HG02884 (cell line): Measurements from ENCODE around the gene NSD2.
"Not testable (repeated sequence)": the region's sequence is repeated elsewhere in the genome, so short reads cannot be mapped to it uniquely, and the experiment has no call there.

ENCODE experiments used
- ATAC-seq: cut with Tn5 transposase; IDR thresholded peaks from one replicate; pipeline ENCODE4 v1.9.1; 2021; ENCODE audit warnings: mild to moderate bottlenecking, moderate library complexity; ENCODE audit not compliant: unreplicated experiment

Gene NSD2

DNA sequence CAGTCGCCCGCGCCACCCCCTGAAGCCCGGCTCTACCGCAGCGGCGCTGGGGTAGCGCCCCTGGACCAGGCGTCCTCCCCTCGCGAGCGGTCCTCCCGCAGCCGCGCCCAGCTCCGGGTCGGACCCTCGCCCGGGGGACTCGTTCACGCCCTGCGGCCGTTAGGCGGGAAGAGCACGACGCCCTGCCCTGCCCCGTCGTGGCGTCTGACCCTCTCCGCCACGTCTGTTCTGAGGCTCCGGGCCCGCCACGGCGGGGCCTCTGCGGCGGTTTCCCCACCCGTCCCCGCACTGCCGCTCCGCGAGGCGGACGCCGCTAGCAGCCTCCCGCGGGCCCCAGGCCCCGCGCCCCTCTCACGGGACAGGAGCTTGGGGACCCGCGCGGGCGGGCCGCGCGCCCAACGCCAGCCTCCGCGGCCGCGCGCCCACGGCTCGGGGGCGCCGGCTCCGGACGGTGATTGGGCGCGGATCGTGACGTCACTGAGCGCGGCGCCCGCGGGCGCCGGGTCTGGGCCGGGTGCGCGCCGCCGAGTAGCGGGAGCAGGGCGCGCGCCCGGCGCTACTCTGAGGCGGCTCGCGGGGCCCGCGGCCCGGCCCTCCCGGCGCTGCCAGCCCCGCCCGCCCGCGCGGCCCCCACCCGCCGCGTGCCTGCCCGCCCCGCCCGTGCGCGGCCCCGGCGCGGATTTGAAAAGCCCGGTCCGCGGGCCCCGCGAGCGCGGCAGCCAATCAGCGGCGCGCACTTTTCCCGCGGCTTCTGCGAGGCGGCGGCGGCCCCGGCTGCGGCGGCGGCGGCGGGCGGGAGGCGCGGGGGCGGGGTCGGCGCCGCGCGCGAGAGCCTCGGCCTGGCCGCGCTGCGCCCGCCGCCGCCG, at the start of gene NSD2:
TSS of gene NSD2 (plus strand) at position 816 of the 866 bp plus-strand sequence. CDS start 29,262 bp downstream, outside the sequence.
- peak; percentile 55 for ATAC-seq

DNA sequence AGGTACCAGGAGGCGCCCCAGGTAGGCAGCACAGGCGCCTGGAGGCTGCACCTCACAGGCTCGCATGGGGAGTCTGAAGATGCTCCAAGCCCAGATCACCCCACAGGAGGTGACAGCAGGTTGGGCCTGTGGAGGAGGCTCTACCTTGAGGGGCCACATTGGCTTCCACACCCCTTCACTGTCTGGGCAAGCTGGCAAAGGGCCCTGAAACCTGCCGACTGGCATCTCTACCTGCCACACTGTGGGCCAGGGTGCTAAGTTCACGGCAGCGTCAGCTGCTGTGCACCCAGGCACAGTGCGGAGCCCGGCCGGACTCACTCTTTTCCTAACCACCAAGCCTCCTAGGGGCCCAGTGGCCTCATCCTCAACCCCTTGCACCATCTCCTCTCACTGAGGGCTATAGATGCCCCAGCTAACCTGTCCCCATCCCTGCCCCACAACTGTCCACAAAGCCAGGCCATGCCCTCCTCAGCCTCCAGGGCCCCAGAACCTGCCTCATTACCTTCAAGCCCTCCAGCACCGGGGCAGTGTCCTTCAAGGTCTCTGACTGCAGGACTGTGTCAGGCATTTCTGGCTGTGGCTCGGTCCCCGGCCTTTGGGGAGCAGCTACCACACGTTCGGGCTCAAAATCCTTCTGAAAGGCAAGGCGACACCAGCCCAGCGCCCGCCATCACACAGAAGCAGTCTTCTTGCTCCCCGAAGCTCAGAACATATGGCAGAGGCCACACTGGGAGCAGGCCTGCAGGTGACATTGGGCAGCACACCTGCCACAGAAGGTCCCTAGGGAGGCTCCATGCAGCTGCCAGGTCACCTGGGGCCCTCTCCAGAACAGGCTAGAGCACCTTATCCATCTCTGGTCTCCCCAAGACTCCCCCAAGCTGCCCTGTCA, 49.3 kb upstream of the NSD2 start:
- no peak for ATAC-seq

DNA sequence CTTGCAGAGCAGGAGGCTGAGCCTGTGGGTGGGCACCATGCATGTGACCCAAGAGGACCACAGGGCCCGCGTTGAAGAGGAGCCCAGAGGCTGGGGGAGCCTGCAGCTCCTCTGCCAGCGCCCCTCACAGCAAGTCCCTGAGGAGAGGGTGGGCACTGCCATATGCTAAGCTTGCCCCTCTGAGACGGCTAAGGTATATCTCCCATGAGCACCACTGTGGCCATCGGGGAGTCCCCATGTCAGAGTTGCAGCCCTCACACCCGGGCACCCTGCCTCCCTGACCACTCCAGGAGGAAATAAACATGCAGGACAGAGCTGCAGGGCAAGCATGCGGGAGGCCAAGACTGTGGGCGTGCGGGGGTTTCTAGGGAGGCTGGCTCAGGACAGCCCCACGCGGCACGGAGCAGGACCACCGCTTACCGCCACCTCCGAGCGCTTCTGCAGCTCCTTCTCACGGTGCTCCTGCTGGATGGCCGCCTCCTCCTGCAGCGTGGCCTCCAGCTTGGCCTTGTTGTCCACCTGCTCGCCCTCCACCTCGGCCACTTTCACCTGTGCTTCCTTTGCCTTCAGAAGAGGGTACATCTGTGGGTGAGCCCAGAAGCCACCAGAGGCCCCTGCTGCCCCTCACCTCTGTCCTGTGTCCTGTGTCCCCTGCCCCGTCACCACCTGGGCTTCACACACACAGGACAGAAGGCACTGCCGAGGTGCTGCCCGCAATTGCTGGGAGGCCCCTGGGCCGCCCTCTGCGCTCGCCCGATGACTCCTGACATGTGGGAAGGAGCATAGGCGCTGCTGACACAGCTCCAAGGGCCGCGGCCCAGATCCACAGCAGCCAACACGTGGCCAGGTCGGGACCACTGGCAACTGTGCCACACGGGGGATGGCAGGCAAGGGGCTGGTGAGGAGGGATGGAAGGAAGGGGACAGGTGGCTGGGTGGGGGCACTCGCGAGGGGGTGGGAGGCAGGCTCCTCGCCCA, 48.3 kb upstream of the NSD2 start:
- no peak for ATAC-seq

DNA sequence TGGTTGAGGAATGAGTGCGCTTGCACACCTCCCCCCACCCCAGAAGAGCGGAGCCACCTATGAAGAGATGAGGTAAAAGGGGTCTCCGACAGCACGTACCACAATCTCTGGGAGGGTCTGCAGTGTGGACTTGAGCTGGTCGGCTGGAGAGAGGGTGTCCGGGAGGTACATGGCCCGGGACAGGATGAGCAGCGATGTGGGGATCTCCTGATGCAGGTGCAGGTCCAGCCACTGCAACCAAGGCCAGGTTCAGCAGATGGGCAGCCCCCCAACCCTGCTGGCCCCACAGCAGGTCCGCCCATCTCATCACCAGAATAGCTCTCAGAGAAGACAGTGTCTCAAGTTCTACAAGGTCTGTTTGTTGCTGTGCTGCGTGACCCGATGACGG, 47.7 kb upstream of the NSD2 start:
- no peak for ATAC-seq

DNA sequence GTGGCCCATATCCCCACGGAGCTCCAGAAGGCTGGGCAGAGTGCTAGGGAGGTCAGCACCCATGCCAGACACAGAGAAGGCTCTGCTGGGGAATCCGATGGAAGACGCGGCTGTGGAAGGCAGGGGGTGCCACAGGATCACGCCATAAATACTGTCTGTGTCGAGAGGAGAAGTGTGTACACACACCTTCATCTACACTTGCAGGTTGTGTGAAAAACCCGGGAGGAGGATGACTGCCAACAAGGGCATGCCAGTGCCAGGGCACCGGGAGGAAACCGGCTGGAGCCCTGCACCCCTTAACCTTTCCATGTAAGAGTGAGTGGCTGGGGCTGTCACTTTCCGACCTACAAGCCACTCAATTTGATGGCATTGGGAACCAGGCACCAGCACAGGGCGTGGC, 46.4 kb upstream of the NSD2 start:
- ATAC-seq, result no peak

DNA sequence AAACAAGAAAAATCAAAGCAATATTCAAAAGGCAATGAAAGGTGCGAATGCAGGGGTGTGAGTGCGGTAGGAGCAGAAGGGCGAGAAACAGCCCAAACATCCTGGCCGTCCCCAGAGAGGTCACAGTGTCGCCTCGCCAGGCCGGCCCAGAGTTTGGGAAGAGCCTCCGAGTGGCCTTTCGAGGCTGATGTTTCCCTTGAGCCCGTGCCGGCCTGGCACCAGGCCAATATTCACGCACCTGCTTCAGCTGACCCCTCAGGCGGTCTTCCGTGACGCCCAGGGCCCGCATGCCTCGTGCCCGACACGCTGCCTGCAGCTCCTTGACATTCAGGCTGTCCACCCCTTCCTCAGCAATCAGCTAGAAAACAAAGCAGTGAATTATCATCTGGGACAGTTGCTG, 45.9 kb upstream of the NSD2 start:
- no peak for ATAC-seq

DNA sequence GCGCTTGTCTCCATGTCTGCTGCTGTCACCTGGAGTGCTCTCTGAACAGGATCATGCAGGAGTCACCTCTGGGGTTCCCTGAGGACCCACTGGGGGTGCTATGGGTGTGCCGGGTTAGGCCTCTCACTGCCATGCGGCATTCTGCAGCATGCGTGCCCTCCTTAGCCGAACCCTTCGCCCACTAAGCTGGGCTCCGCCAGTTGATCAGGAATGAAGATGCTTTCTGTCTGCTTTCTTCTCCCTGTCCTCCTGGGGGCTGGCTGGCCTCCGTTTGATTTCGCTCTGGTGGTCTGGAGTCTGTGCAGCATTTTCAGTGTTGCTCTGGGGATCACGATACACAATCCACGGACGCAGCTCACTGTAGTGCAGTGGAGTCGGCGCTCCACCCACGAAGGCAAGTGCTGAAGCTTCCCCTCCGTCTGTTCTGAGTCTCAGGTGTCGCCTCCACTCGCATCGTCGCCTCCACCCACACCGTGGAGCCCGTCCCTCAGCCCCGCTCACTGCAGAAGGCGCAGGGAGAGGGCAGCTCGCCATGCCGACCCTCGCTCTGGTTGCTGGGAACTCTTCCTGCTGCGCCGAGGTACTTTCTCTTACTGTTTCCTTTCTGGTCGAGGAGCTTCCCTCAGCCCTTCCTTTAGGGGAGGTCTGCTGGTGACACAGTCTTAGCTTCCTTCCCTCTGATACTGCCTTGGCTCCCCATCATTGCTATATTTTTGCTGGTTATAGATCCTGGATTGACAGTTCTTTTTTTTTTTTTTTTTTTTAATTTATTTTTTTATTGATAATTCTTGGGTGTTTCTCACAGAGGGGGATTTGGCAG, 44.5 kb upstream of the NSD2 start:
- no peak for ATAC-seq

DNA sequence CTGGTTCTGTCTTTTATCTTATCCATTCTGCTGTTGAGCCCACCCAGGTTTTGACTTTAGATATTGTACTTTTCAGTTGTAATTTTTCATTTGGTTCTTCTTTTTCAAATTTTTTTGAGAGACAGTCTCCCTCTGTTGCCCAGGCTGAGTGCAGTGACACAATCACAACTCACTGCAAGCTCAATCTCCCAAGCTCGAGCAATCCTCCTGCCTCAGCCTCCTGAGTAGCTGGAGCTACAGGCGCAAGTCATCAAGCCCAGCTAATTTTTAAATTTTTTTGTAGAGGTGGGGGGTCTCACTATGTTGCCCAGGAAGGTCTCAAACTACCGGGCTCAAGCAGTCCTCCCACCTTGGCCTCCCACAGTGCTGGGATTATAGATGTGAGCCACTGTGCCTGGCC, 41.0 kb upstream of the NSD2 start:
- ATAC-seq, result no peak

DNA sequence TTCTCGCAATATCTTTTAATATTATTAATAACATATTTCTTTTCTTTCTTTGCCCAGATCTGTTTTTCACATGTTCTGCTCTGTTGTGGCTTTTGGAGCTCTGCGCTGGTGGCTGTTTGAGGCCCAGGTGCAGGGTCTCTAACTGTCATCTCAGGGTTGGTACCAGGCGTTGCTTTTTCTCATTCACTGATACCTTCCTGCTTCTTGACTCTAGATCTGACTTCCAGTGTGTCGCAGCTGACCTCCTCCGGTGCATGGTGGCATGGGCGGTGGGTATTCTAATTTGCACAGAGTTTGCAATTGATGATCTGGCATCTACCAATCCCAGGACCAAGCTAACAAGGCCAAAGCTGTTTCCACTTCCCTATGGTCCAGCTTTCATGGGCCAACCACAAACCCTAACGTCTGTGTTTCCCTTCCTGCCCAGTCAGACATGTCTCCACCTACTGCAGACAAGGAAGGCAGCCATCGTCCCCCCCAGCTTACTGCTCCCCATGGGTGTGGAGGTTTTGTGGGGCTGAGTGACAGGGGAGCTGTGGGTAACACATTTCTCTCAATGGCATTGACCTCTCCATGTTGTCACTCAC, 40.5 kb upstream of the NSD2 start:
- ATAC-seq, result no peak

DNA sequence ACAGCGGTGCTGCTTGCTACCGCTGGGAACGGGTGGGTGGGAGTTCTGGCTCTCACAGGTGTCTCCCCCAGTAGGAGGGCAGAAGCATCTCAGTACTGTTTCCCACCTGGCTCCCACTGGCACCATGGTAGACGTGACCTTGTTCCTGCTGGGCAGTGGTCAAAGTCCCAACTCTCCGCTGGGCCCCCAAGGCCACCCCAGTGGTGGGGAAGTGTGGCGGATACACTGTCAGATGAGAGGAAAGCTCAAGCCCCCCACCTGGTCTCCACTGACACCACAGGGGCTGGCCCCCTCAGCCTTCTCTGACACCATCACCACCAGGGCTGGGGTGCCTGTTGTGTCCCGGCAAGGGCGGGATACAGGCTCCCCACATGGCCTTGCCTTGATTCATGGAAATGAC, 39.9 kb upstream of the NSD2 start:
- no peak for ATAC-seq

DNA sequence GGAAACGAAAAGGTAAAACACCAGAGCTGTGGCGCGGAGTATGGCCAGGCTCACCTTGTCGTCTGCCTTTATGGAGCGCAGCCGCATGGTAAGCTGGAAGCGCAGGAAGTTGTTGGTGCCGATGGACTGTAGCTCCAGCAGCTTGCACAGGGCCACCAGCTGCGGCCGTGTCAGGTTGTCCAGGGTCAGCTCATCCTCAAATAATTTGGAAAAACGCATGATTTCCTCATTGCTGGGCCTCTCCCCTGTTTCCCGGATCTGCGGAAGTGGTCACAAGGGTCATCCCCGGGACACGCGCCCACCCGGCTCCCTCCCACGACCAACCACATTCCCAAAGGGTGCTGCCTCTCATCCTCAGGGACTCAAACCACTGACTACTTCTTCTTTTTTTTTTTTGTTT, 38.5 kb upstream of the NSD2 start:
- no peak for ATAC-seq

DNA sequence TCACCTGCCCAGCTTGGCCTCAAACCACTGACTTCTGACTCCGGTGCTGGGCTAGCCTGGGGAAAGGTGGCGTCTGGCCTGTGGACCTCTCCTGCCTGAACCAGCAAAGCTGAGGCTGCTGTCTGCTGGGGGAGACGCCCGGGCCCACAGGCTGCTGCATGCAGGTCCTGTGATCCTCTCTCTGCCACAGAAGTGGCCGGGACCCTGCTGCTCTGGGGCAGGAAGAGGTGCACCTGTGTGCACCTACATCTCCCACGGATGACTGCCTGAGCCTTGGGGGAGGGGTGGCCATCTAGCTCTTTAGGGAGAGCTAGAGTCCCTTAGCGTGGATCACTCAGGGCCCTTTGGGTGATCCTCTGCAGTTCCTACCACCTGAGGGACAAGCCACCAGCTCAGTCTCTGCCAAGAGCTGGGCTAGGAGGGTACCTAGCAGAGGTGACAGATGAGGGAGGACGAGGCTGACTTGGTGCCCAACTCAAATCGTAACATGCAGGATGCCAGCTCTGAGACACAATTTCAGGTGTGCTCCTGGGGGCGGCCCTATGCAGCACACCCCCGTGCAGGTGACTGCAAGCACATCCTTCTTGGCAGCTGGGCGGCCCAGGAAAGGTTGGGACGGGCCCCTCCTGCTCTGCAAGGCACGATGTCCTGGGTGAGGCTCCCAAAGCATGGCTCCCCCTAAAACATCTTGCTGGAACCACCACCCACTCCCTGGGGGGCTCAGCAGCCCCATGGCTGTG, 37.7 kb upstream of the NSD2 start:
- ATAC-seq, result peak; percentile 20

DNA sequence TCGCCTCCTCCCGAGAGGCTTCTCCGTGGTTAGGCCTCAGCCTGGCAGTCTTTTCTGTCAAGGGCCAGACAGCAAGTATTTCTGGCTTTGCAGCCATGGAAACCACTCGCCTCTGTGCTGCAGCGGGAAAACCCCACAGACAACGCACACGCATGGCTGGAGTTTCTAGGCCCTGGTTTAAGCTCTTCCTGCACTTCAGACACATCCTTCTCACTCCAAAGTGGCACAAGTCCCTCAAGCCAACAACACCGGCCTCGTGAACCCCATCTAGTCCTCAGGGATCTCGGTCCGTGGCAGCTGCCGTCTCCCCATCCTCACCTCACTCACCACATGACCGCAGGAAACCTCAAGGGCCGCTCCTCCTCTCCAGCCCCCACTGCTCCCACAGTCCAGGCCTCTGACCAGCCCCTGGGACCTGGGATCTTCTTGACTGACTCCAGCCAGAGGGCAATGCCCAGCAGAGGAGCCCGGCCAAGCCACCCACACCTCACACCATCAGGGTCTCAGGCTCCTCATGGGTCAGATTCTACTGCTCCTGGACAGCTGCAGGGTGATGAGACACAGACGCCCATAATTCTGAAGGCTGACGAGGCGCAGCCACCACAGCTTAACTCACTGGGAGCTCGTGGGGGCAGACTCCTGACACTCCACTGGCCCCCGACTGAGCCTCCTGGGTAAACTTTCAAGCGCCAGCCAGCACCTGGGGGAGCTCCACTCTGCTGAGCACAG, 37.0 kb upstream of the NSD2 start:
- peak; percentile 65 for ATAC-seq

DNA sequence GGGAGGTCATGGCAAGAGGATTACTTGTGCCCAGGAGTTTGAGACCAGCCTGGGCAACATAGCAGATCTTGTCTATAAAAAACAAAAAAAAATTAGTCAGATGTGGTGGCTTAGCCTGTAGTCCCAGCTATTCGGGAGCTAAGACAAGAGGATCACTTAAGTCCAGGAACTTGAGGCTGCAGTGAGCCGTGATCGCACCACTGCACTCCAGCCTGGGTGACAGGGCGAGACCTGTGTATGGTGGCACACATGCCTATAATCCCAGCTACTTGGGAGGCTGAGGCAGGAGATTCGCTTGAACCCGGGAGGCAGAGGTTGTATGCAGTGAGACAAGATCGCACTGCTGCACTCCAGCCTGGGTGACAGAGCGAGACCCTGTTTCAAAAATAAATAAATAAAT, 35.4 kb upstream of the NSD2 start:
- not testable (repeated sequence) for ATAC-seq

DNA sequence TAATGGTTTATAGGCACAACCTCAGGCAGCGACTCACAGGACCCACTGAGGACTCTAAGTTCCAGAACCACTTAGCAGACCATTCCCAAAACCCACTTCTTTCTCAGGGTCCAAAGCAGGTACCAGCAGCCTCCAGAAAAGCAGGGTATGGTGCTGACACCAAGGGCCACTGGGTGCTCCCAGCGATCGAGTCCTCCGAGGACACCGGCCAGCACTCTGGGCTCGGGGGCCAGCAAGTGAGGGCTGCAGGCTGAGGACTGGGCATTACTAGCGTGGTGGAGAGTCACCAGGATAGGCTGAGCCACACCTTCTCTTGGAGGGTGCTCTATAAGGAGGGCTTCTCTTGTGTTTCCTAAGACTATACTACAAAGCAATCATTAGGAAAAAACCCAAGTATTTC, 34.5 kb upstream of the NSD2 start:
- no peak for ATAC-seq

DNA sequence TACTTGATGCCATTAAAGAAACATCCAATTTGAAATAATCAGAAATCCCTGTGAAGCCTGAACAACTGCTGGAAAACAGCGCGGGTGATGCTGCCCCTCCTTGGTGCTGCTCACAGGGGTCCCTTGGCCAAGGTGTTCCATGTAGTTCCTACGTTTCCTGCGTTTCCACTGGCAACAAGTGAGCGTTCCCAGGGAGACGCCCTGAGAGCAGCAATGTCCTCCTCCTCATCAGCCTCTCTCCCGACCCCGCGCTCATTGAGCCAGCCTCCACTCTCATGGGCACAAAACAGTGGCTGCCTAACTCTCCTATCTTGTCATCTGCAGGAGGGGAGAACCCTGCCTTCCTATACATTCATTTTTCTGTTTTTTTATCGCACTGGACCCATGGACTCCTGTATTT, 34.1 kb upstream of the NSD2 start:
- ATAC-seq, result no peak

DNA sequence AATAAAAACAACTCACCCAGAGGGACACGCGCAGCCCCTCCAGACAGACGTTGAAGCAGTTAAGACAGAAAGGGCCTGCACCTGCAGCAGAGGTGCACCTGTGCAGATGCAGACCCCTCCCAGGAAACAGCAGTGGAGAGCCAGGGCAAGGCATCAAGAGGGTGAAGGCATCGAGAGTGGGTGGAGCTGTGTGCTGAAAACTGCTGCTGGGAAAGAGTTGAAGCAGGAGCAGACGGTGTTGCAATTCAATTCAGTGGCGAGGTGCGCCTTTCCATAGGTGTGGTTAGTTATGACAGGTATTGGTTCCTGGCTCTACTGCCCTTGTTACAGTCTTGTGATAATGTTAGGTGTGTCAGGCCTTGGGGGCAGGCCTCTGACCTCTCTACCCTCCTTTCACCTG, 31.9 kb upstream of the NSD2 start:
- ATAC-seq, result no peak

DNA sequence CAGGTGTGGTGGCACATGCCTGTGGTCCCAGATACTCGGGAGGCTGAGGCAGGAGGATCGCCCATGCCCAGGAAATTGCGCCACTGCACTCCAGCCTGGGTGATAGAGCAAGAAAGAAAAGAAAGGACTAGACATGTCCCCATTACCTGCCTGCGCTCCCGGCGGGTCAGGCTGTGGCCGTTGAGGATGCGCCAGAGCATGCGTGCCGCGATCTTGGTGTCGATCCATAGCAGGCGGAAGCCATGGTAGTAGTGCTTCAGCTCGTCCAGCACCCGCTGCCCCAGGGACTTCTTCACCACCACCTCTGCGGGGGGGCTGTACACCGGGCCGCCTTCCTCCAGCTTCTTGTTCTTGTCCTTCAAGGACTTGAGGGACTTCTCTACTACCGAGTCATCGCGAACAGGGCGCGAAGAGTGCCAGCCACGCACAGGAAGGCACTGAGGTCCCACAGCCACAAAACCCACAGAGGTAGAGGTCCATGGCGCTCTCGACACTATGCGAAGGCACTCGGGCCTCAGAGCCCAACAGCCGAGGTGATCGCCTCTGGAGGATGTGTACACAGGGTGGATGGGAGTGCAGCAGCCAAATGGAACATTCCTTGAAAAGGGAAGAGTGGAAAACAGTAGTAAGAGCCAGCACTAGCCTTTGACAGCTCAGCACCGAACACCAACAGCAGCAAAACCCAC, 29.8 kb upstream of the NSD2 start:
- ATAC-seq, result no peak
